GM12878 (cell line): ENCODE results near the gene SEZ6L2. TPM values are rescaled to one million over a fixed set of nuclear protein-coding genes. Genes with fewer than 3 reads are reported as not detected.

Experiments used
- ATAC-seq: fragments of 200-7000 bp; cut with Tn5 transposase; 3 replicates; pipeline ENCODE4 v1.9.1; 2020; ENCODE audit warnings: mild to moderate bottlenecking, moderate library complexity
- BruUV-seq: library from RNA; stranded (reverse); fragments of 400-500 nt; replicated peaks from 2 replicates; lab custom pipeline; 2021; lab: Mats Ljungman, UMichigan
- CTCF ChIA-PET: fragments of 300-600 bp; sonication (Branson Sonifier 250); formaldehyde crosslinking; extraction: SDS; loops from one replicate; lab custom pipeline; 2021; ENCODE audit warnings: inconsistent platforms; lab: Yijun Ruan, JAX
- POLR2A ChIA-PET: fragments of 350-600 bp; formaldehyde crosslinking; extraction: SDS; loops from one replicate; lab custom pipeline; 2021; ENCODE audit warnings: inconsistent platforms; lab: Charles Lee
- RAD21 ChIA-PET: fragments of 300-600 bp; sonication (Branson Sonifier 250); formaldehyde crosslinking; loops from one replicate; lab custom pipeline; 2023; ENCODE audit warnings: antibody characterized with exemption; ENCODE audit not compliant: unreplicated experiment; lab: Charles Lee
- SMC1A ChIA-PET: fragments of 300-600 bp; sonication (Branson Sonifier 250); formaldehyde crosslinking; loops from one replicate; lab custom pipeline; 2023; ENCODE audit not compliant: unreplicated experiment, uncharacterized antibody; lab: Charles Lee
- DNase-seq: peaks from one replicate; pipeline ENCODE4 v3.0.0-alpha.2; 2011; ENCODE audit warnings: low read depth, low spot score
- FAIRE-seq: peaks from 3 replicates; lab custom pipeline; 2011; peaks lifted over from hg19 to GRCh38; lab: Jason Lieb, UNC
- H2AFZ ChIP-seq: 2 replicates; pipeline ENCODE4 v1.6.0; 2011; ENCODE audit warnings: low read depth, low read length, control low read depth; ENCODE audit not compliant: control insufficient read depth
- H3K27ac ChIP-seq: 2 replicates; pipeline ENCODE4 v1.5.1; 2011; ENCODE audit warnings: control low read depth; ENCODE audit not compliant: control insufficient read depth, insufficient read depth
- H3K27me3 ChIP-seq, 2 experiments: replicated peaks in 1 of 2; 2 replicates each; pipeline versions ENCODE4 v1.6.0 to v1.6.1; 2011; ENCODE audit warnings: low read length in 1 of 2; ENCODE audit not compliant: control insufficient read depth in 2 of 2, insufficient read depth in 2 of 2
- H3K36me3 ChIP-seq, 2 experiments: 2 replicates each; pipeline ENCODE4 v1.5.1; 2011; ENCODE audit warnings: low read length in 1 of 2; ENCODE audit not compliant: control insufficient read depth in 2 of 2, insufficient read depth in 2 of 2
- H3K4me1 ChIP-seq: 2 replicates; pipeline ENCODE4 v1.6.1; 2011; ENCODE audit warnings: mild to moderate bottlenecking, low read length, moderate library complexity, mixed read lengths; ENCODE audit not compliant: control insufficient read depth, insufficient read depth
- H3K4me2 ChIP-seq: 2 replicates; pipeline ENCODE4 v1.6.0; 2011; ENCODE audit warnings: control low read depth; ENCODE audit not compliant: control insufficient read depth, insufficient read depth
- H3K4me3 ChIP-seq: fragments of 200-600 bp; sonication (generic); 2 replicates; pipeline ENCODE4 v1.5.1; 2016
- H3K79me2 ChIP-seq: 2 replicates; pipeline ENCODE4 v1.6.0; 2011; ENCODE audit warnings: low read length; ENCODE audit not compliant: control insufficient read depth, insufficient read depth
- H3K9ac ChIP-seq: 2 replicates; pipeline ENCODE4 v1.8.0; 2011; ENCODE audit warnings: low read length, control low read depth, mixed read lengths; ENCODE audit not compliant: control insufficient read depth, insufficient read depth
- H3K9me3 ChIP-seq: replicated peaks from 3 replicates; pipeline ENCODE4 v1.5.1; 2011; ENCODE audit warnings: mild to moderate bottlenecking, low read length; ENCODE audit not compliant: control insufficient read depth, insufficient read depth
- H4K20me1 ChIP-seq: 2 replicates; pipeline ENCODE4 v1.6.0; 2011; ENCODE audit not compliant: control insufficient read depth, insufficient read depth
- BHLHE40 ChIP-seq, 2 experiments: fragments of 450-650 bp in 1 of 2; IDR thresholded peaks; 2 replicates each; pipeline ENCODE4 v1.6.1; 2011 to 2017; ENCODE audit warnings: low read depth in 2 of 2, borderline replicate concordance in 1 of 2, improper control_type of control experiment in 1 of 2, low read length in 1 of 2, mild to moderate bottlenecking in 1 of 2
- WGBS: methylation state at CpG from one replicate; pipeline ENCODE4 v1.1.6; 2016; ENCODE audit warnings: low lambda C conversion rate; ENCODE audit not compliant: insufficient replicate concordance, insufficient coverage; ENCODE audit errors: missing lambda C conversion rate; 5-methylcytosine and 5-hydroxymethylcytosine counted together
- in situ Hi-C: fragments of 300-500 bp; cut with MboI; formaldehyde crosslinking; loops from 9 replicates; pipeline ENCODE4 v1.14.3; 2018; ENCODE audit warnings: mixed read lengths
- intact Hi-C: fragments of 100-400 bp; cut with micrococcal nuclease; formaldehyde crosslinking; loops from one replicate; pipeline ENCODE4 v1.14.2; 2022; ENCODE audit not compliant: unreplicated experiment
- polyA plus RNA-seq, 11 experiments: library from polyadenylated mRNA; depleted of rRNA in 4 of 11; unstranded in 6 of 11; stranded (reverse) in 5 of 11; fragments of >200 nt; fragmentation: Nextera tagmentation in 4 of 11; fragmentation: Illumina TruSeq in 1 of 11; extraction: Ambion mirVana in 4 of 11; extraction: Trizol in 1 of 11; gene quantifications; 1 replicate in 1 of 11; 2 replicates in 10 of 11; pipeline versions ENCODE4 v1.2.1 to v1.2.3, GENCODE V29; 2011 to 2016; ENCODE audit warnings: inconsistent platforms in 2 of 11, missing spikeins in 2 of 11, low read depth in 1 of 11
- total RNA-seq, 4 experiments: library from RNA; depleted of rRNA in 3 of 4; stranded (reverse); fragments of >200 nt in 3 of 4; fragmentation: Illumina TruSeq in 1 of 4; extraction: Trizol in 1 of 4; gene quantifications; 2 replicates each; pipeline versions ENCODE4 v1.2.1 to v1.2.3, GENCODE V29; 2013 to 2021
- TF ChIP-seq, protein P1 (sequence below): fragments of 450-650 bp; formaldehyde crosslinking; IDR thresholded peaks from 2 replicates; pipeline ENCODE4 v1.5.0; 2022; ENCODE audit warnings: mild to moderate bottlenecking, missing genetic modification characterization

Gene SEZ6L2
- total and polyA plus RNA-seq, 10 of the 15 experiments (the other 5 are each of a cell fraction or from before 2014, with no cell fraction given), result 0.06 to 0.49 TPM; not detected in 8

DNA sequence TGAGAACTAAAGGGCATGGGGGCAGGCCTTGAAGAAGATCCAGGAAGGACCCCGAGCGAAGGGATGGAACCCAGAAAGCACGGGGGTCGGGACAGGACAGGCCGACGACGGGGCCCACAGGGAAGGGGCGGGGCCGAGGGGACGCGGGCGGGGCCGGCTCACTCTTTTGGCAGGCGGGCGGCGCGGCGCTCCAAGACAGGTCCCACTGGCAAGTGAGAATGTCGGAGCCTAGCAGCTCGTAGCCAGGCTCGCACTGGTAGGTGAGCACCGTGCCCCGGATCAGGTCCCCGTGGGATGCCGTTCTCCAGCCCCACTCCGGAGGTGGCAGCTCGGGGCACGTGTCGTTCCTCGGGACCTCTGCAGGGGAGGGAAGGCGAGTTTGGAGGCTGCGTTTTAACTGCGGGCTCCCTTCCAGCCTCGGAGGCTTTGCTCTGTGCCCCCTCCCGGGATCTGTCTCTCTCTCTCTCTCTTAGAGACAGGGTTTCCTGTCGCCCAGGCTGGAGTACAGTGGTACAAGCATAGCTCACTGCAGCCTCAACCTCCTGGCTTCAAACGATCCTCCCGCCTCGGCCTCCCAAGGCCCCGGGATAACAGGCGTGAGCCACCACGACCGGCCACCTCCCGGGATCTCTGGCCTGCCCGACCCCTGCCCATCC is 22.6 kb downstream of the SEZ6L2 start:
- Histone ChIP-seq H3K4me1 (no peaks in the 10 kb centered on the region), H2AFZ (no peak overlapping the region), H3K9me3 (no peaks in the 10 kb centered on the region), H3K4me3 (no peak overlapping the region), H3K36me3 (no peaks in the 10 kb centered on the region), H3K79me2 (no peaks in the 10 kb centered on the region), H4K20me1 (no peaks in the 10 kb centered on the region), H3K9ac (no peak overlapping the region), H3K4me2 (0 out of 2 replicates have a peak overlapping the region, but pooled peaks have one; percentile 3), H3K27me3 (peaks cover 4 to 5% of the 10 kb centered on the region in 2 experiments; a peak in 3 of 4 replicates), H3K27ac (no peak overlapping the region)
- FAIRE-seq (no peak), ATAC-seq (no peak), DNase-seq (no peak)
- SMC1A ChIA-PET, result interaction anchor here (1.2 kb wide), 1 partner anchor 86 kb away, joined by 3 read pairs; no protein-coding TSS in a partner anchor
- in situ Hi-C loops (no loop called here), intact Hi-C loops (no loop called here)
- BruUV-seq, result no TSS peak
- CTCF ChIA-PET, result interaction anchor here (1.0 kb wide), 1 partner anchor 178 kb away, joined by 4 read pairs; no protein-coding TSS in a partner anchor
- TF ChIP-seq BHLHE40 (IDR thresholded peaks at IDR 0.05; ENCODE audit: borderline replicate concordance in 1 of 2, low read depth in 2 of 2, low read length in 1 of 2), result peak in 1 of 2 experiments; percentile 43; a peak in 2 of 4 replicates
- TF ChIP-seq, protein P1, sequence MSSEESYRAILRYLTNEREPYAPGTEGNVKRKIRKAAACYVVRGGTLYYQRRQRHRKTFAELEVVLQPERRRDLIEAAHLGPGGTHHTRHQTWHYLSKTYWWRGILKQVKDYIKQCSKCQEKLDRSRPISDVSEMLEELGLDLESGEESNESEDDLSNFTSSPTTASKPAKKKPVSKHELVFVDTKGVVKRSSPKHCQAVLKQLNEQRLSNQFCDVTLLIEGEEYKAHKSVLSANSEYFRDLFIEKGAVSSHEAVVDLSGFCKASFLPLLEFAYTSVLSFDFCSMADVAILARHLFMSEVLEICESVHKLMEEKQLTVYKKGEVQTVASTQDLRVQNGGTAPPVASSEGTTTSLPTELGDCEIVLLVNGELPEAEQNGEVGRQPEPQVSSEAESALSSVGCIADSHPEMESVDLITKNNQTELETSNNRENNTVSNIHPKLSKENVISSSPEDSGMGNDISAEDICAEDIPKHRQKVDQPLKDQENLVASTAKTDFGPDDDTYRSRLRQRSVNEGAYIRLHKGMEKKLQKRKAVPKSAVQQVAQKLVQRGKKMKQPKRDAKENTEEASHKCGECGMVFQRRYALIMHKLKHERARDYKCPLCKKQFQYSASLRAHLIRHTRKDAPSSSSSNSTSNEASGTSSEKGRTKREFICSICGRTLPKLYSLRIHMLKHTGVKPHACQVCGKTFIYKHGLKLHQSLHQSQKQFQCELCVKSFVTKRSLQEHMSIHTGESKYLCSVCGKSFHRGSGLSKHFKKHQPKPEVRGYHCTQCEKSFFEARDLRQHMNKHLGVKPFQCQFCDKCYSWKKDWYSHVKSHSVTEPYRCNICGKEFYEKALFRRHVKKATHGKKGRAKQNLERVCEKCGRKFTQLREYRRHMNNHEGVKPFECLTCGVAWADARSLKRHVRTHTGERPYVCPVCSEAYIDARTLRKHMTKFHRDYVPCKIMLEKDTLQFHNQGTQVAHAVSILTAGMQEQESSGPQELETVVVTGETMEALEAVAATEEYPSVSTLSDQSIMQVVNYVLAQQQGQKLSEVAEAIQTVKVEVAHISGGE (CRISPR knock-in tag), result no peak
- POLR2A ChIA-PET, result no interaction called here
- RAD21 ChIA-PET, result no interaction called here
- WGBS, result 19% methylated on average over 38 of the region's 45 CpGs
